GM23338 (cell line): ENCODE measurements around the gene FHAD1. TPM values are rescaled to one million over a fixed set of nuclear protein-coding genes. Genes with fewer than 3 reads are reported as not detected.

Source experiments
- ATAC-seq: fragments of 200-7000 bp; cut with Tn5 transposase; 3 replicates; pipeline ENCODE4 v1.9.1; 2020
- DNase-seq: peaks from one replicate; pipeline ENCODE4 v3.0.0-alpha.2; 2015; ENCODE audit warnings: low spot score
- H2AFZ ChIP-seq: fragments of 200-600 bp; sonication (generic); 2 replicates; pipeline ENCODE4 v1.8.0; 2016; ENCODE audit warnings: antibody characterized with exemption, mild to moderate bottlenecking, moderate library complexity
- H3F3A ChIP-seq: fragments of 200-600 bp; sonication (generic); replicated peaks from 2 replicates; pipeline ENCODE4 v1.8.0; 2017; ENCODE audit warnings: antibody characterized with exemption, mixed run types, low read depth
- H3K27ac ChIP-seq: fragments of 200-600 bp; sonication (generic); 2 replicates; pipeline ENCODE4 v1.6.1; 2016; ENCODE audit warnings: low read depth
- H3K27me3 ChIP-seq: fragments of 200-600 bp; sonication (generic); 2 replicates; pipeline ENCODE4 v1.8.0; 2016; ENCODE audit warnings: mild to moderate bottlenecking, mixed run types, moderate library complexity; ENCODE audit not compliant: insufficient read depth
- H3K36me3 ChIP-seq: fragments of 200-600 bp; sonication (generic); 2 replicates; pipeline ENCODE4 v1.8.0; 2016; ENCODE audit warnings: mild to moderate bottlenecking; ENCODE audit not compliant: insufficient read depth
- H3K4me1 ChIP-seq: fragments of 200-600 bp; sonication (generic); 2 replicates; pipeline ENCODE4 v1.8.0; 2016; ENCODE audit warnings: mild to moderate bottlenecking, moderate library complexity; ENCODE audit not compliant: insufficient read depth
- H3K4me2 ChIP-seq: fragments of 200-600 bp; sonication (generic); 2 replicates; pipeline ENCODE4 v1.7.1; 2017; ENCODE audit warnings: mixed run types
- H3K4me3 ChIP-seq: fragments of 200-600 bp; sonication (generic); 2 replicates; pipeline ENCODE4 v1.6.1; 2016; ENCODE audit warnings: mixed run types
- H3K79me2 ChIP-seq: fragments of 200-600 bp; sonication (generic); replicated peaks from 2 replicates; pipeline ENCODE4 v1.8.0; 2017; ENCODE audit warnings: mild to moderate bottlenecking; ENCODE audit not compliant: insufficient read depth
- H3K9me2 ChIP-seq: fragments of 200-600 bp; sonication (generic); 2 replicates; pipeline ENCODE4 v1.8.0; 2017; ENCODE audit not compliant: insufficient read depth
- H4K20me1 ChIP-seq: fragments of 200-600 bp; sonication (generic); replicated peaks from 2 replicates; pipeline ENCODE4 v1.8.0; 2017; ENCODE audit warnings: mild to moderate bottlenecking; ENCODE audit not compliant: insufficient read depth
- H3K27ac Mint-ChIP-seq: 2 replicates; pipeline ENCODE4 v1.8.0; 2020; ENCODE audit warnings: inconsistent platforms, mild to moderate bottlenecking, moderate library complexity, mixed read lengths
- H3K27me3 Mint-ChIP-seq: 3 replicates; pipeline ENCODE4 v1.8.0; 2022; ENCODE audit warnings: low read depth, mild to moderate bottlenecking, moderate library complexity, mixed read lengths, inconsistent platforms; ENCODE audit not compliant: insufficient read depth, poor library complexity
- H3K36me3 Mint-ChIP-seq: 3 replicates; pipeline ENCODE4 v1.8.0; 2021; ENCODE audit warnings: low read depth, mild to moderate bottlenecking, inconsistent platforms, moderate library complexity, mixed read lengths
- H3K4me1 Mint-ChIP-seq: 3 replicates; pipeline ENCODE4 v1.8.0; 2020; ENCODE audit warnings: mild to moderate bottlenecking, inconsistent platforms, mixed read lengths
- H3K4me3 Mint-ChIP-seq: 3 replicates; pipeline ENCODE4 v1.8.0; 2021; ENCODE audit warnings: moderate library complexity, mild to moderate bottlenecking, inconsistent platforms, mixed read lengths
- H3K9me3 Mint-ChIP-seq: 3 replicates; pipeline ENCODE4 v1.8.0; 2020; ENCODE audit warnings: moderate library complexity, mild to moderate bottlenecking, inconsistent platforms, mixed read lengths
- CTCF ChIP-seq, 2 experiments: fragments of 200-600 bp in 1 of 2; sonication (generic) in 1 of 2; conservative IDR thresholded peaks; 2 replicates each; pipeline versions ENCODE4 v1.5.1 to v1.6.1; 2016 to 2017; ENCODE audit warnings: antibody characterized with exemption in 2 of 2, low read depth in 2 of 2, mild to moderate bottlenecking in 2 of 2, moderate library complexity in 1 of 2
- EZH2 ChIP-seq: fragments of 200-600 bp; sonication (generic); IDR thresholded peaks from one replicate; pipeline ENCODE4 v1.8.0; 2017; ENCODE audit warnings: antibody characterized with exemption, mild to moderate bottlenecking, low read depth; ENCODE audit not compliant: unreplicated experiment
- JUNB ChIP-seq: IDR thresholded peaks from one replicate; pipeline ENCODE4 v1.6.1; 2016; ENCODE audit warnings: antibody characterized with exemption; ENCODE audit not compliant: unreplicated experiment
- ZNF462 ChIP-seq: fragments of 250-450 bp; sonication (Bioruptor Pico); IDR thresholded peaks from 2 replicates; pipeline ENCODE4 v1.5.0; 2020; ENCODE audit warnings: mild to moderate bottlenecking, moderate library complexity
- polyA plus RNA-seq: library from polyadenylated mRNA; unstranded; fragments of >200 nt; fragmentation: Nextera tagmentation; extraction: Ambion mirVana; gene quantifications from 2 replicates; pipeline ENCODE4 v1.2.1, GENCODE V29; 2016
- total RNA-seq: library from RNA; depleted of rRNA; stranded (reverse); fragments of >200 nt; shearing (Covaris generic); gene quantifications from 2 replicates; pipeline ENCODE4 v1.2.3, GENCODE V29; 2014

Gene FHAD1
- total and polyA plus RNA-seq, 2 experiments from 2014 or later: 1.8 to 3.3 TPM

- Histone ChIP-seq H2AFZ (no peak overlapping the region), H3K4me1 (no peaks in the 10 kb centered on the region), H3K4me3 (no peak overlapping the region), H3K36me3 (no peaks in the 10 kb centered on the region), H3K4me2 (no peak overlapping the region), H3K27me3 (no peaks in the 10 kb centered on the region), H3K9me2 (no peaks in the 10 kb centered on the region), H4K20me1 (no peaks in the 10 kb centered on the region), H3F3A (no peaks in the 10 kb centered on the region), H3K79me2 (no peaks in the 10 kb centered on the region), H3K27ac (no peak overlapping the region)
- DNase-seq (no peak), ATAC-seq (no peak)
- no peaks in the 10 kb centered on the region for H3K36me3 Mint-ChIP-seq
- H3K9me3 Mint-ChIP-seq: no peaks in the 10 kb centered on the region
- no peaks in the 10 kb centered on the region; the same call in 1 of the 3 replicates for H3K4me1 Mint-ChIP-seq
- no peak overlapping the region for H3K4me3 Mint-ChIP-seq
- TF ChIP-seq JUNB: no peak
- TF ChIP-seq CTCF (conservative IDR thresholded peaks at IDR 0.05; ENCODE audit: low read depth in 2 of 2): no peak
- no peak for TF ChIP-seq ZNF462
- no peak for TF ChIP-seq EZH2
- H3K27ac Mint-ChIP-seq: no peak overlapping the region
- peaks cover 16% of the 10 kb centered on the region for H3K27me3 Mint-ChIP-seq
Measured at GRCh38 chr1:15370781-15371520, 123.9 kb downstream of the FHAD1 start.
